Activated naive CD8-positive, alpha-beta T cell treated with anti-CD3 and anti-CD28 coated beads, Interleukin-2, amount 10 ng/mL, durations not matched to agents 7 days and 5 days (primary cell): ENCODE results near the gene HDAC11. TPM values are rescaled to one million over a fixed set of nuclear protein-coding genes. Genes with fewer than 3 reads are reported as not detected.

ENCODE experiments used
- ATAC-seq: fragments of 150-1000 bp; cut with Tn5 transposase; one replicate; pipeline ENCODE4 v1.10.0; 2021; ENCODE audit warnings: low read depth, moderate library complexity
- POLR2A ChIA-PET: fragments of 350-600 bp; sonication (Branson Sonifier 250); formaldehyde crosslinking; loops from one replicate; lab custom pipeline; 2021; ENCODE audit warnings: antibody characterized with exemption; lab: Charles Lee
- DNase-seq: peaks from one replicate; pipeline ENCODE4 v3.0.0; 2021
- H3K27ac Mint-ChIP-seq: one replicate; pipeline ENCODE4 v1.8.0; 2022; ENCODE audit warnings: mild to moderate bottlenecking, mixed read lengths
- H3K27me3 Mint-ChIP-seq: one replicate; pipeline ENCODE4 v1.8.0; 2022; ENCODE audit warnings: mild to moderate bottlenecking, moderate library complexity, mixed read lengths
- H3K36me3 Mint-ChIP-seq: one replicate; pipeline ENCODE4 v1.8.0; 2021; ENCODE audit warnings: mild to moderate bottlenecking, mixed read lengths
- H3K4me1 Mint-ChIP-seq: one replicate; pipeline ENCODE4 v1.8.0; 2021; ENCODE audit warnings: mixed read lengths
- H3K4me3 Mint-ChIP-seq: one replicate; pipeline ENCODE4 v1.8.0; 2022; ENCODE audit warnings: mild to moderate bottlenecking, moderate library complexity, mixed read lengths
- H3K9me3 Mint-ChIP-seq: one replicate; pipeline ENCODE4 v1.8.0; 2021; ENCODE audit warnings: mixed read lengths
- total RNA-seq, 2 experiments: library from RNA; stranded (reverse); gene quantifications; one replicate each; pipeline ENCODE4 v1.2.3, GENCODE V29; 2021

Gene HDAC11
- total RNA-seq, 2 experiments from 2014 or later, result 4.1 to 4.9 TPM

- Mint-ChIP-seq H3K36me3 (no peaks in the 10 kb centered on the region), H3K27me3 (peaks cover 4% of the 10 kb centered on the region), H3K4me1 (no peaks in the 10 kb centered on the region), H3K9me3 (no peaks in the 10 kb centered on the region), H3K27ac (no peak overlapping the region), H3K4me3 (no peak overlapping the region)
- no peak for DNase-seq
- POLR2A ChIA-PET, result no interaction called here
- ATAC-seq, result no peak
Measured at GRCh38 chr3:13501056-13501455, 20.9 kb downstream of the HDAC11 start.

DNA sequence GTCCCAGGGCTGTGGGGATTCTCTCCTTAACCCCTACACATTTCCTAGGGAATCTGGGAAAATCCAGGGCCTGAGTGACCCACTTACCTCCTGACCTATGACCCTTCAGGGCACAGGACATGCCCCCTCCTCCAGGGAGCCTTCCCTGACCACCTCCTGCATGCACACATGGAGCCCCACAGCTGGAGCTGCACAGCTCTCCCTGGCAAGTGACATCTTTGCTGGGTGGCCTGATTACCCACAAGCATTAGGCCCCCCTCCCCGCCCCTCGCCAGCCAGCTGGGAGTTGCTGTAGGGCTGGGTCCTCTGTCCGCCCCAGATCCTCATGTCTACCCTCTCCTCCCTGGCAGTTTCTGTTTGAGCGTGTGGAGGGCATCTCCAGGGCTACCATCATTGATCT, 21.4 kb downstream of the HDAC11 start:
- Mint-ChIP-seq H3K4me3 (no peak overlapping the region), H3K27me3 (peaks cover 4% of the 10 kb centered on the region), H3K36me3 (no peaks in the 10 kb centered on the region), H3K4me1 (no peaks in the 10 kb centered on the region), H3K9me3 (no peaks in the 10 kb centered on the region), H3K27ac (no peak overlapping the region)
- DNase-seq (no peak), ATAC-seq (no peak)
- POLR2A ChIA-PET, result no interaction called here

DNA sequence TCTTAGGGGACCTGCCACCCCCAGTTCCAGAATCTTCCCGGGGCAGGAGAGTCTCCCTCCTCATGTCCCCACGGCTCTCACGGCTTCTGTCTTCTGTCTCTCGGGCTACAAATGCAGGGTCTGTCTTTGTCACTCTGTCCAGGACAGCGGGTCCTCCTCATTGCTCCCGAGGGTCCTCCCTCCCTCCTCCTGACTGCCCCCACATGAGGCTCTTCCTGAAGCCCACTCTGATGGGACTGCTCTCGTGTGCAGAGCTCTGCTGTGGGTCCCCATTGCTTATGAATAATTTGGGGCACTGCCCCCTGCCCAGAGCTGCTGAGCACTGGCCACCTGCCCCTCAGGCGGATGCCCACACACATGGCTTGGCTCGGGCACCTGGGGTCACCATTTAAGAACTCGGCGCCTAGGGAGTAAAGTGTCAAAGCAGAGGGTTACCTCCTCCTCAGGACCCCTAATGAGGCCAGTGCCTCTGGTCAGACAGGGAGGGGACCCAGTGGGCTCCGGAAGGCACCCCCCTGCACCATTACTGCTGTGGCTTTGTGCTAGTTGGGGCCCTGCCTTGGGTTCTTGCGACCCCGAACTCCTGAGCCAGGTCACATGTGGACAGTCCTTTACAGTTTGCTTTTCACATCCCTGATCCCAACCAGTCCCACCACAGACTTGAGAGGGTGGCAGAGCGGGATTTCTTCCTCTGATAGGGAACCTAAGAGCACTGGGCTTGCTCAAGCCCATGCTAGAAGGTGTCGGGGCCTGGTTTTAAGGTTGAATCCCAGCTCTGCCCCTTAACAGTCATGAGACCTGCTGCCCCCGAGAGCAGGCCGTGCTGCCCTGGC, 22.1 kb downstream of the HDAC11 start:
- ATAC-seq (no peak), DNase-seq (no peak)
- Mint-ChIP-seq H3K4me1 (no peaks in the 10 kb centered on the region), H3K4me3 (no peak overlapping the region), H3K27me3 (peaks cover 2% of the 10 kb centered on the region), H3K27ac (no peak overlapping the region), H3K9me3 (no peaks in the 10 kb centered on the region), H3K36me3 (no peaks in the 10 kb centered on the region)
- POLR2A ChIA-PET, result no interaction called here

DNA sequence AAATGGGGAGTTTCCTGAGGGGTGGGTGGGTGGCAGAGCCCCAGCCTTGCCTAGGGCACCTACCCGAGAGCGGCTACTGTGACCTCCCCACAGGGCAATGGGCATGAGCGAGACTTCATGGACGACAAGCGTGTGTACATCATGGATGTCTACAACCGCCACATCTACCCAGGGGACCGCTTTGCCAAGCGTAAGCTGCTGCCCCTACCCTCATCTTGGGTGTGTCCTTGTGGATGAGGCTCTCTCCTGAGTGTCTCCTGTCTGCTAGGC, 22.6 kb downstream of the HDAC11 start:
- POLR2A ChIA-PET, result no interaction called here

GRCh38 chr3:13504161-13504831, 24.2 kb downstream of the HDAC11 start:
- ATAC-seq, result no peak
- no peak overlapping the region for H3K27ac Mint-ChIP-seq
- POLR2A ChIA-PET, result no interaction called here

More for the DNA sequence above, 22.6 kb downstream of the HDAC11 start:
- Mint-ChIP-seq H3K27ac (no peak overlapping the region), H3K27me3 (peaks cover 2% of the 10 kb centered on the region), H3K4me3 (no peak overlapping the region), H3K4me1 (no peaks in the 10 kb centered on the region), H3K9me3 (no peaks in the 10 kb centered on the region), H3K36me3 (no peaks in the 10 kb centered on the region)
- ATAC-seq (no peak), DNase-seq (no peak)

DNA sequence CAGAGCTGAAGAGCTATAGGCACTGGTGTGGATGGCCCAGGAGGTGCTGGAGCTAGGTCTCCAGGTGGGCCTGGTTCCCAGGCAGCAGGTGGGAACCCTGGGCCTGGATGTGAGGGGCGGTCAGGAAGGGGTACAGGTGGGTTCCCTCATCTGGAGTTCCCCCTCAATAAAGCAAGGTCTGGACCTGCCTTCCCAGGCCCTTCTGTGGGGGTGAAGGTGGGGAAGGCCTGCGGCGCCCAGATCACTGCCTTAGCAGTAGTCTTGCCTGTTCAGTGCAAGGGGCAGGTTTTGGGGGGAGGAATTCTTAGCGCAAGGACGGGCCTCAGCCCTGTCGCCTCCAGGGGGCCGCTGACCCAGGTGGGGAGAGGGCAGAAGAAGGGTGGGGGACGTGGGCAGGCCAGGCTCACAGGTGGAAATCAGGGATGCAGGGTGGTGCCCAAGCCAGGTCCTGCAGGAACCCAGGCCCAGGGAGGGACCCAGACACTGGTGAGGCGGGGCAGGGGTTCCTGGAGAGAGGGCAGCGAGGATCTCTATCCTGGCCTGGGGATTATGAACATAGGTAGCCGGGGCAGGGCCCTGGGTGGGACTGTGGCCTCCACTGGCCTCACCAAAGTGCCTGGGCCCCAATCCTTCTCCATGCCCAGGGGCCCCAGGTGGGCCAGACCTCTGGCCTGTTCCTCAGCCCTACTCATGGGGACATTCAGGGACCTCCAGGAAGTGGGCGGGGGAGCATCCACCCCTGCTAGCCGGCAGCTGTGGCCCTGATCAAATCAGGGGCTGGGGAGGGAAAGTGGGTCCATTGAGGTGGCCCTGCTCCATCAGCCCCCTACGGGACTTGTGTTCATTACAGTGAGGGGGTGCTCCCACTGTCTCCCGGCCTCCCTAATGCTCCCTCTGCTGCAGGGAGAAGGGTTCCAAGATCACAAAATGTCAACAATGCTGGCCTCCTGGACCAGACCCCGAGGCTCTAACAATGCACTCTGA, 25.3 kb downstream of the HDAC11 start:
- POLR2A ChIA-PET, result no interaction called here
- H3K27me3 Mint-ChIP-seq, result no peaks in the 10 kb centered on the region
- H3K4me1 Mint-ChIP-seq, result no peaks in the 10 kb centered on the region
- no peaks in the 10 kb centered on the region for H3K9me3 Mint-ChIP-seq
- H3K36me3 Mint-ChIP-seq, result no peaks in the 10 kb centered on the region
- no peak overlapping the region for H3K4me3 Mint-ChIP-seq
- ATAC-seq, result no peak
- no peak for DNase-seq
- H3K27ac Mint-ChIP-seq, result no peak overlapping the region

More at GRCh38 chr3:13504161-13504831, 24.2 kb downstream of the HDAC11 start:
- no peak overlapping the region for H3K4me3 Mint-ChIP-seq
- DNase-seq, result no peak
- no peaks in the 10 kb centered on the region for H3K27me3 Mint-ChIP-seq
- H3K36me3 Mint-ChIP-seq, result no peaks in the 10 kb centered on the region
- no peaks in the 10 kb centered on the region for H3K4me1 Mint-ChIP-seq
- no peaks in the 10 kb centered on the region for H3K9me3 Mint-ChIP-seq

GRCh38 chr3:13506239-13506638, 26.1 kb downstream of the HDAC11 start:
- H3K27me3 Mint-ChIP-seq, result no peaks in the 10 kb centered on the region
- DNase-seq, result no peak
- no peaks in the 10 kb centered on the region for H3K36me3 Mint-ChIP-seq
- no peak overlapping the region for H3K27ac Mint-ChIP-seq
- H3K4me3 Mint-ChIP-seq, result no peak overlapping the region
- no peaks in the 10 kb centered on the region for H3K4me1 Mint-ChIP-seq
- H3K9me3 Mint-ChIP-seq, result no peaks in the 10 kb centered on the region
- ATAC-seq, result no peak
- POLR2A ChIA-PET, result no interaction called here

- no peaks in the 10 kb centered on the region for H3K4me1 Mint-ChIP-seq
- ATAC-seq (no peak), DNase-seq (no peak)
- H3K36me3 Mint-ChIP-seq, result no peaks in the 10 kb centered on the region
- H3K27ac Mint-ChIP-seq, result no peak overlapping the region
- no peak overlapping the region for H3K4me3 Mint-ChIP-seq
- H3K9me3 Mint-ChIP-seq, result no peaks in the 10 kb centered on the region
- no peaks in the 10 kb centered on the region for H3K27me3 Mint-ChIP-seq
- POLR2A ChIA-PET, result no interaction called here
Measured at GRCh38 chr3:13506680-13507079, 26.6 kb downstream of the HDAC11 start.

DNA sequence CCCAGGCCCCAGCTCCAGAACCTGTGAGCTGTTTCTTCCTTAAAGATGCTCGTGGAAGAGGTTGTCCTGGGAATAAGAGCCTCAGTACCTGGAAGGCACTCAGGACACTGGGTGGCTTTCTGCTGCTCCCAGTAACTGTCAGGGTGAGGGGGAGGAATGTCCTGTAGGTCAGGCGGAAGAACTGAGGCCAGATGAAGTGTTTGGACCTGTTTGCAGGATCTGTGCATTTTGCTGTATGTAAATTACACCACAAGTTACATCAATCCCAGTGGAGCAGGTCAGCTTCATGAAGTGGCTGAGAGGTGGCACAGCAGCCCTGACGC, 27.1 kb downstream of the HDAC11 start:
- no peak overlapping the region for H3K4me3 Mint-ChIP-seq
- POLR2A ChIA-PET, result no interaction called here
- no peaks in the 10 kb centered on the region for H3K27me3 Mint-ChIP-seq
- DNase-seq (no peak), ATAC-seq (no peak)
- no peak overlapping the region for H3K27ac Mint-ChIP-seq
- peaks cover 2% of the 10 kb centered on the region for H3K4me1 Mint-ChIP-seq
- H3K9me3 Mint-ChIP-seq, result no peaks in the 10 kb centered on the region
- H3K36me3 Mint-ChIP-seq, result no peaks in the 10 kb centered on the region

DNA sequence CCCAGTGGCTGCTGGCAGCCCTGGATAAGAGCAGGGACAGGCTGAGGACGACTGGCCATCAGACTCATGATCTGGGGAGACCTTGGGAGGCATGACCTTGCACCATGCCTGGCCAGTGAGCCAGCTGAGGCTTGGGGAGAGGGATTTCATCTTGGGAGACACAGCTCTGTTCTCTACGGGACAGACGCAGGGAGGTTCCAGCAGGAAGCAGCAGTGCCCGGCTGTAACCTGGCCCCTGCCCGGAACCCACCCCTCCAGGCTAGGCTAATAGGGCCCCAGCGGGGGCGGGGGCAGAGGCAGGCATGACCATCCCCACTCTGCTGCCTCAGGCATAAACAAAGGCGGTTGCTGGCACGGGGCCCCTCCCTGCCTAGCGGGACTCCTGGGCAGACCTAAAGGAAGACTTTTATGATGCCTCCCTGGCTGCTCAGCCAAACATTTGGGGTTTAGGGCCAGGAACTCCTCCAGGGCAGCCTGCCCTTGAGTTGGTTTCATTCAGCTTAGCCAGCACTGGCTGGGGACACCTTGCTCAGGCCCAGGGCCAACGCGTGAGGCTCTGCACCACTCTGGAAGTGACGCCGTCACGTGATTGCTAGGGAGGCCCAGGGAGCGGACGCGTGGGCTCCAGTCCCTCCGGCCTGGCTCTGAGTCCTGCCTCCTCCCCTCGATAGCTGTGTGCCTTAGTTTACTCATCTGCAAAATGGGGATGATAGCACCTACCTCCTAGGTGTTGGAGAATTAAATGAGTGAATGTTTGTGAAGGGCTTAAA, 27.6 kb downstream of the HDAC11 start:
- Mint-ChIP-seq H3K27ac (no peak overlapping the region), H3K9me3 (no peaks in the 10 kb centered on the region), H3K4me1 (peaks cover 2% of the 10 kb centered on the region), H3K4me3 (no peak overlapping the region), H3K27me3 (no peaks in the 10 kb centered on the region), H3K36me3 (no peaks in the 10 kb centered on the region)
- POLR2A ChIA-PET, result no interaction called here
- DNase-seq (no peak), ATAC-seq (no peak)

- no peaks in the 10 kb centered on the region for H3K36me3 Mint-ChIP-seq
- H3K4me3 Mint-ChIP-seq, result no peak overlapping the region
- no peak for DNase-seq
- H3K4me1 Mint-ChIP-seq, result peaks cover 2% of the 10 kb centered on the region
- H3K27me3 Mint-ChIP-seq, result no peaks in the 10 kb centered on the region
- POLR2A ChIA-PET, result no interaction called here
- no peak overlapping the region for H3K27ac Mint-ChIP-seq
- no peaks in the 10 kb centered on the region for H3K9me3 Mint-ChIP-seq
- no peak for ATAC-seq
Measured at GRCh38 chr3:13508496-13508895, 28.4 kb downstream of the HDAC11 start.

DNA sequence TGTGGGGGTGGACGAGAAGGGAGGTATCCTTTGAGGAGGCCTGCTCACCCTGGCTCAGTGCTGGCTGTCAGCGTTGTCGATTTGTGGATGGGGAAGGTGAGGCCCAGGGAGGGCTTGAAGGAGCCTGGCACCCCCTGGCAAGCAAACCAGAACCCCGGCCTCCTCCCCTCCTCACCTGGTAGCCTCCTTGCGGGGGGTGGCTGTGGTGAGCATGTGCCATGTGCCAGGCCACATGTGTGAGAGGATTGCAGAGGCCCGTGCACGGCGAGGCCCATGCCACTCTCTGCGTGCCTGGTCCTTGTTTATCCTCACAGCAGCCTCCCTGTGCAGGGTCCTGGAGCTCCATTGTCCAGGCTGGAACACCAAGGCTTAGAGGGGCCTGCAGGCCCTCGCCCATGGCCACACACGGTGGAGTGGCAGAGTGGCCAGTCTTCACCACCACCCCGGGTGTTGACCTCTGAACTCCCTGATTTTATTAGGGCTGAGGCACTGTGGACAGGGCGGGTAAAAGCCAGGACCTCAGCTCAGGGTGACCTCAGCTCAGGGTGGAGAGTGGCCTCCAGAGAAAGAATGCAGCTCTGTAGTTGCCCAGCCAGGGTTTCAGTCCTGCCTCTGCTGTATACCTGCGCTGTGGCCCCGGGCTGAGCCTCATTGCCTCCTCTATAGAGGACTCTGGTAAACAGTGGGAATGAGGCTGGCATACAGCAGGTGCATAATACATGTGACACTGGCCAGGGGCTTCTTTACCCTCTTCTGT, 29.1 kb downstream of the HDAC11 start:
- H3K9me3 Mint-ChIP-seq, result no peaks in the 10 kb centered on the region
- no peak for ATAC-seq

More for the DNA sequence above, 29.1 kb downstream of the HDAC11 start:
- no peak for DNase-seq
- POLR2A ChIA-PET, result no interaction called here
- peaks cover 2% of the 10 kb centered on the region for H3K4me1 Mint-ChIP-seq
- H3K36me3 Mint-ChIP-seq, result no peaks in the 10 kb centered on the region
- no peaks in the 10 kb centered on the region for H3K27me3 Mint-ChIP-seq
- H3K27ac Mint-ChIP-seq, result no peak overlapping the region
- H3K4me3 Mint-ChIP-seq, result no peak overlapping the region
